SK-N-SH (cell line): Measurements from ENCODE around the gene CPEB4. TPM values are rescaled to one million over a fixed set of nuclear protein-coding genes. Genes with fewer than 3 reads are reported as not detected.

Source experiments
- CTCF ChIA-PET: fragments of 300-600, 350-600 bp; formaldehyde crosslinking; extraction: SDS; loops from one replicate; lab custom pipeline; 2021; lab: Yijun Ruan, JAX
- POLR2A ChIA-PET: fragments of 350-600 bp; sonication (Branson Sonifier 250); formaldehyde crosslinking; extraction: SDS; loops from one replicate; lab custom pipeline; 2020; ENCODE audit warnings: antibody characterized with exemption, inconsistent platforms; lab: Yijun Ruan, JAX
- DNase-seq: peaks from one replicate; pipeline ENCODE4 v3.0.0; 2012
- H2AFZ ChIP-seq: fragments of 200-600 bp; sonication (generic); 2 replicates; pipeline ENCODE4 v1.8.1; 2016; ENCODE audit warnings: antibody characterized with exemption, mild to moderate bottlenecking, low read depth
- H3F3A ChIP-seq: fragments of 200-600 bp; sonication (generic); replicated peaks from 2 replicates; pipeline ENCODE3; 2016; ENCODE audit warnings: antibody characterized with exemption, mild to moderate bottlenecking; ENCODE audit not compliant: insufficient read depth
- H3K27ac ChIP-seq, 2 experiments: fragments of 200-500 bp in 1 of 2; fragments of 200-600 bp in 1 of 2; sonication (Bioruptor generic) in 1 of 2; sonication (generic), shearing (Covaris generic) in 1 of 2; 2 replicates each; pipeline versions ENCODE4 v1.5.1 to v1.6.1; 2014 to 2016; ENCODE audit warnings: low read depth in 2 of 2, inconsistent platforms in 1 of 2, low read length in 1 of 2, mild to moderate bottlenecking in 1 of 2, mixed read lengths in 1 of 2
- H3K27me3 ChIP-seq: fragments of 200-600 bp; sonication (generic), shearing (Covaris generic); 2 replicates; pipeline ENCODE4 v1.6.1; 2016; ENCODE audit warnings: mixed run types; ENCODE audit not compliant: insufficient read depth
- H3K36me3 ChIP-seq, 2 experiments: fragments of 200-500 bp in 1 of 2; fragments of 200-600 bp in 1 of 2; sonication (Bioruptor generic) in 1 of 2; sonication (generic) in 1 of 2; replicated peaks in 1 of 2; 2 replicates each; pipeline versions ENCODE3 to v1.5.1; 2014 to 2016; ENCODE audit warnings: low read length in 1 of 2, mild to moderate bottlenecking in 1 of 2; ENCODE audit not compliant: insufficient read depth in 2 of 2, control insufficient read depth in 1 of 2
- H3K4me1 ChIP-seq, 2 experiments: fragments of 200-500 bp in 1 of 2; fragments of 200-600 bp in 1 of 2; sonication (Bioruptor generic) in 1 of 2; sonication (generic), shearing (Covaris generic) in 1 of 2; 2 replicates each; pipeline versions ENCODE4 v1.5.1 to v1.6.1; 2014 to 2016; ENCODE audit warnings: low read depth in 1 of 2, low read length in 1 of 2, mixed run types in 1 of 2; ENCODE audit not compliant: insufficient read depth in 2 of 2, control insufficient read depth in 1 of 2
- H3K4me2 ChIP-seq: fragments of 200-600 bp; sonication (generic), shearing (Covaris generic); 2 replicates; pipeline ENCODE4 v1.6.1; 2017; ENCODE audit warnings: mixed run types
- H3K4me3 ChIP-seq, 2 experiments: fragments of 200-500 bp in 1 of 2; fragments of 200-600 bp in 1 of 2; sonication (Bioruptor generic) in 1 of 2; sonication (generic), shearing (Covaris generic) in 1 of 2; 2 replicates each; pipeline versions ENCODE4 v1.5.1 to v1.8.1; 2014 to 2016; ENCODE audit warnings: low read depth in 2 of 2, inconsistent platforms in 1 of 2, low read length in 1 of 2, mild to moderate bottlenecking in 1 of 2, mixed read lengths in 1 of 2, moderate library complexity in 1 of 2
- H3K79me2 ChIP-seq: fragments of 200-600 bp; sonication (generic); 2 replicates; pipeline ENCODE4 v1.8.1; 2017; ENCODE audit warnings: mild to moderate bottlenecking; ENCODE audit not compliant: insufficient read depth
- H3K9ac ChIP-seq: fragments of 200-600 bp; sonication (generic); 2 replicates; pipeline ENCODE4 v1.6.1; 2017; ENCODE audit warnings: mixed run types
- H3K9me2 ChIP-seq: fragments of 200-600 bp; sonication (generic); 2 replicates; pipeline ENCODE4 v1.6.1; 2017; ENCODE audit warnings: mixed run types
- H3K9me3 ChIP-seq: fragments of 200-600 bp; sonication (generic); 2 replicates; pipeline ENCODE4 v1.6.1; 2017; ENCODE audit warnings: mixed run types, mild to moderate bottlenecking, moderate library complexity
- H4K20me1 ChIP-seq: fragments of 200-600 bp; sonication (generic); 2 replicates; pipeline ENCODE4 v1.6.1; 2017; ENCODE audit warnings: mild to moderate bottlenecking, mixed run types; ENCODE audit not compliant: insufficient read depth
- CTCF ChIP-seq: fragments of 200-600 bp; sonication (generic); IDR thresholded peaks from 2 replicates; pipeline ENCODE4 v1.6.1; 2017; ENCODE audit warnings: antibody characterized with exemption, mild to moderate bottlenecking, moderate library complexity
- ELF1 ChIP-seq: IDR thresholded peaks from 2 replicates; pipeline ENCODE4 v1.4.0; 2012
- FOXJ3 ChIP-seq: sonication (generic); formaldehyde crosslinking; IDR thresholded peaks from 2 replicates; pipeline ENCODE4 v1.5.1; 2020; ENCODE audit warnings: mild to moderate bottlenecking, missing genetic modification reagents
- MEF2A ChIP-seq: IDR thresholded peaks from 2 replicates; pipeline ENCODE4 v1.4.0; 2012; ENCODE audit warnings: low read depth, borderline replicate concordance
- MXI1 ChIP-seq: IDR thresholded peaks from 2 replicates; pipeline ENCODE4 v1.6.1; 2012; ENCODE audit warnings: mild to moderate bottlenecking, low read depth, low read length, improper control_type of control experiment
- NFIC ChIP-seq: IDR thresholded peaks from 2 replicates; pipeline ENCODE4 v1.4.0; 2012; ENCODE audit warnings: borderline replicate concordance
- SIN3A ChIP-seq: IDR thresholded peaks from 2 replicates; pipeline ENCODE4 v1.6.1; 2012; ENCODE audit warnings: low read depth, mild to moderate bottlenecking, low read length, moderate library complexity, borderline replicate concordance
- TCF12 ChIP-seq: IDR thresholded peaks from 2 replicates; pipeline ENCODE4 v1.4.0; 2012
- TEAD4 ChIP-seq: IDR thresholded peaks from 2 replicates; pipeline ENCODE4 v1.4.0; 2012; ENCODE audit warnings: mild to moderate bottlenecking, borderline replicate concordance; ENCODE audit not compliant: insufficient read depth
- YY1 ChIP-seq: IDR thresholded peaks from 2 replicates; pipeline ENCODE4 v1.4.0; 2012; ENCODE audit warnings: low read depth, mild to moderate bottlenecking
- ZBTB33 ChIP-seq: IDR thresholded peaks from 2 replicates; pipeline ENCODE4 v1.4.0; 2012; ENCODE audit warnings: low read depth, borderline replicate concordance
- WGBS: methylation state at CpG from one replicate; pipeline ENCODE4 v1.1.6; 2017; ENCODE audit warnings: low lambda C conversion rate; 5-methylcytosine and 5-hydroxymethylcytosine counted together
- polyA plus RNA-seq, 3 experiments: library from polyadenylated mRNA; depleted of rRNA; stranded (reverse); fragments of >200 nt; gene quantifications; 2 replicates each; pipeline ENCODE4 v1.2.3, GENCODE V29; 2012
- TF ChIP-seq, protein P1 (sequence below): IDR thresholded peaks from 2 replicates; pipeline ENCODE4 v1.4.0; 2012; ENCODE audit warnings: low read depth, borderline replicate concordance
- TF ChIP-seq, protein P2 (sequence below): fragments of 150-350 bp; IDR thresholded peaks from 2 replicates; pipeline ENCODE4 v1.6.1; 2017; ENCODE audit warnings: antibody characterized with exemption, low read length, low read depth, borderline replicate concordance

CPEB4 gene
- polyA plus RNA-seq, 1 of the 3 experiments (the other 2 are of a cell fraction): 6.8 TPM

DNA sequence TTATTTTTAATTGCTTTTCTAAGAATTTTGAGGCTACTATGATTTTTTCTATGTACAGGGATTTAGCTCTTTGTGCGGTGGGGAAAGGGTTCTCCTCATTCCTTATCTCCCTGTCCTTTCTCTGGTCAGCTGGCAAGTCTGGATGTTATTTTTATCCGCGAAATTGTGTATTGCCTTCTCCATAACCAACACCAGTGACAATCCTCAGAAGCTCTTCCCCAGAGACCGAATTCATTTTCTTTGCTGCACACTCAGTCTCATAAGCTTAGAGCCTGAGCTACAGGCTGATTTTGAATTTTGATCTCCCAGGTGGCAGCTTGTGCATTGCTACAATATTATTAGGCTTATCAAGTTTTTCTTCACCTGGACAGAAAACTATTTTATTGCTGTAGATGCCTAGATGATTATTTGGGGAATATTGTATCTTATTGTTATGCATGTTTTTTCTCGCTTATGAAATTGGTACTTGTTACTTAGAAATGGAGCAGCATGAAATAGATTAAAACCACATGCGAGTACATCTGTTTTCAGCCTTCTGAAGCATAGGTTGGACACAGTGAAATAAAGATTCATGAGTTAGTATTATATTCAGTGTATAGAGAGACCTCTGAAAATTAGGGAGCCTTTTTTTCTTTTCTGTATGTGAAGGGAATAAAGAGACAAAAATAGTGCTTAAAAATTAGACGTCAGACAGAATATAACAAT, 27.3 kb downstream of the CPEB4 start (continued):
- no peak for TF ChIP-seq ZBTB33
- TF ChIP-seq CTCF: no peak
- no peak for TF ChIP-seq FOXJ3 (CRISPR knock-in tag)
- no peak for TF ChIP-seq ELF1
- TF ChIP-seq, protein P1, sequence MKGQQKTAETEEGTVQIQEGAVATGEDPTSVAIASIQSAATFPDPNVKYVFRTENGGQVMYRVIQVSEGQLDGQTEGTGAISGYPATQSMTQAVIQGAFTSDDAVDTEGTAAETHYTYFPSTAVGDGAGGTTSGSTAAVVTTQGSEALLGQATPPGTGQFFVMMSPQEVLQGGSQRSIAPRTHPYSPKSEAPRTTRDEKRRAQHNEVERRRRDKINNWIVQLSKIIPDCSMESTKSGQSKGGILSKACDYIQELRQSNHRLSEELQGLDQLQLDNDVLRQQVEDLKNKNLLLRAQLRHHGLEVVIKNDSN: no peak
- no peak for TF ChIP-seq MEF2A
- TF ChIP-seq SIN3A: no peak
- TF ChIP-seq YY1: no peak

- Histone ChIP-seq H3K36me3 (peaks cover 8 to 11% of the 10 kb centered on the region in 2 experiments), H4K20me1 (no peaks in the 10 kb centered on the region), H3K9me3 (no peaks in the 10 kb centered on the region), H3K27me3 (no peaks in the 10 kb centered on the region), H3K4me3 (no peak overlapping the region), H3K9me2 (no peaks in the 10 kb centered on the region), H3K79me2 (peaks cover 54% of the 10 kb centered on the region), H3K27ac (peak overlapping the region; percentile 16 to 96; a peak in 3 of 4 replicates), H2AFZ (no peak overlapping the region), H3K4me2 (0 out of 2 replicates have a peak overlapping the region, but pooled peaks have one; percentile 56), H3F3A (peaks cover 18% of the 10 kb centered on the region), H3K9ac (no peak overlapping the region; the same call in 1 of the 2 replicates), H3K4me1 (peaks cover 15 to 36% of the 10 kb centered on the region in 2 experiments; a peak in 3 of 4 replicates)
- TF ChIP-seq MXI1 (peak; percentile 35; the same call in 1 of the 2 replicates), TCF12 (no peak), TEAD4 (no peak), NFIC (no peak)
- TF ChIP-seq, protein P2, sequence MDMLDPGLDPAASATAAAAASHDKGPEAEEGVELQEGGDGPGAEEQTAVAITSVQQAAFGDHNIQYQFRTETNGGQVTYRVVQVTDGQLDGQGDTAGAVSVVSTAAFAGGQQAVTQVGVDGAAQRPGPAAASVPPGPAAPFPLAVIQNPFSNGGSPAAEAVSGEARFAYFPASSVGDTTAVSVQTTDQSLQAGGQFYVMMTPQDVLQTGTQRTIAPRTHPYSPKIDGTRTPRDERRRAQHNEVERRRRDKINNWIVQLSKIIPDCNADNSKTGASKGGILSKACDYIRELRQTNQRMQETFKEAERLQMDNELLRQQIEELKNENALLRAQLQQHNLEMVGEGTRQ: no peak
- CTCF ChIA-PET: interaction anchor here (0.9 to 1.4 kb wide), 2 partner anchors 9 to 401 kb away, joined by 4 to 8 read pairs; no protein-coding TSS in a partner anchor
- 89% methylated on average over 3 of the region's 3 CpGs for WGBS
- POLR2A ChIA-PET: no interaction called here
- no peak for DNase-seq
These were observed 28.1 kb downstream of the CPEB4 start for GRCh38 chr5:173916233-173916632.
